A673 (cell line): ENCODE measurements around the gene PUS3. TPM values are rescaled to one million over a fixed set of nuclear protein-coding genes. Genes with fewer than 3 reads are reported as not detected.

Experiments
- BruUV-seq: library from RNA; stranded (reverse); fragments of 400-500 nt; replicated peaks from 2 replicates; lab custom pipeline; 2021; lab: Mats Ljungman, UMichigan
- CTCF ChIA-PET: fragments of 300-600 bp; sonication (Branson Sonifier 250); formaldehyde crosslinking; loops from one replicate; lab custom pipeline; 2022; ENCODE audit warnings: antibody characterized with exemption; lab: Charles Lee
- POLR2A ChIA-PET: fragments of 300-600 bp; sonication (Branson Sonifier 250); formaldehyde crosslinking; loops from one replicate; lab custom pipeline; 2022; ENCODE audit warnings: antibody characterized with exemption; ENCODE audit not compliant: low non-redundant PET; lab: Charles Lee
- DNase-seq: peaks from one replicate; pipeline ENCODE4 v3.0.0-alpha.2; 2015; ENCODE audit warnings: low spot score
- H3K27ac ChIP-seq: fragments of 200-600 bp; sonication (generic); 2 replicates; pipeline ENCODE4 v1.5.1; 2016; ENCODE audit warnings: mixed run types, low read depth, mild to moderate bottlenecking, mixed read lengths, antibody characterized with exemption, low read length; ENCODE audit not compliant: poor library complexity, severe bottlenecking
- H3K27me3 ChIP-seq: fragments of 200-600 bp; sonication (generic); replicated peaks from 2 replicates; pipeline ENCODE4 v1.6.1; 2017; ENCODE audit warnings: mixed run types, low read depth, mild to moderate bottlenecking, mixed read lengths, antibody characterized with exemption, low read length; ENCODE audit not compliant: insufficient read depth, poor library complexity
- H3K36me3 ChIP-seq: fragments of 200-600 bp; sonication (generic); 2 replicates; pipeline ENCODE4 v1.6.1; 2016; ENCODE audit warnings: mixed run types, mild to moderate bottlenecking, mixed read lengths, antibody characterized with exemption, low read length; ENCODE audit not compliant: insufficient read depth, poor library complexity, severe bottlenecking
- H3K4me1 ChIP-seq: fragments of 200-600 bp; sonication (generic); 2 replicates; pipeline ENCODE4 v1.6.1; 2017; ENCODE audit warnings: mixed run types, mild to moderate bottlenecking, mixed read lengths, antibody characterized with exemption, low read length; ENCODE audit not compliant: insufficient read depth, poor library complexity, severe bottlenecking
- H3K4me3 ChIP-seq: fragments of 200-600 bp; sonication (generic); 2 replicates; pipeline ENCODE4 v1.5.1; 2016; ENCODE audit warnings: low read depth, mixed run types, mild to moderate bottlenecking, mixed read lengths, low read length; ENCODE audit not compliant: poor library complexity, severe bottlenecking
- H3K9me3 ChIP-seq: fragments of 200-600 bp; sonication (generic); 2 replicates; pipeline ENCODE4 v1.6.1; 2016; ENCODE audit warnings: mixed run types, low read depth, mild to moderate bottlenecking, mixed read lengths, antibody characterized with exemption, low read length; ENCODE audit not compliant: poor library complexity, severe bottlenecking
- CTCF ChIP-seq: fragments of 300-800, 200-600 bp; sonication (generic); conservative IDR thresholded peaks from 2 replicates; pipeline ENCODE4 v1.5.1; 2017; ENCODE audit warnings: low read depth, mild to moderate bottlenecking, antibody characterized with exemption, low read length, moderate library complexity, mixed read lengths
- EZH2 ChIP-seq: fragments of 200-600 bp; sonication (generic); IDR thresholded peaks from 2 replicates; pipeline ENCODE4 v1.6.1; 2017; ENCODE audit warnings: borderline replicate concordance, low read depth, mild to moderate bottlenecking, mixed read lengths, antibody characterized with exemption, low read length; ENCODE audit not compliant: poor library complexity, severe bottlenecking
- intact Hi-C: fragments of 100-400 bp; cut with micrococcal nuclease; formaldehyde crosslinking; loops from one replicate; pipeline ENCODE4 v1.10.0; 2022; ENCODE audit not compliant: unreplicated experiment
- total RNA-seq: library from RNA; stranded (reverse); gene quantifications from 2 replicates; pipeline ENCODE4 v1.2.3, GENCODE V29; 2021

PUS3 gene
- total RNA-seq, 1 experiment from 2014 or later: 18.7 TPM

- DNase-seq: peak; percentile 87
- Histone ChIP-seq H3K27ac (no peak overlapping the region), H3K36me3 (no peaks in the 10 kb centered on the region), H3K4me3 (no peak overlapping the region), H3K27me3 (no peaks in the 10 kb centered on the region), H3K9me3 (no peaks in the 10 kb centered on the region), H3K4me1 (no peaks in the 10 kb centered on the region)
- intact Hi-C loops: loop anchor here (2.0 to 10.0 kb wide), 4 partner anchors 248 to 900 kb away; no protein-coding TSS in a partner anchor
- TF ChIP-seq EZH2 (no peak), CTCF (peak; percentile 88)
- ChIA-PET POLR2A (interaction anchor here (0.6 kb wide), 1 partner anchor 223 kb away, joined by 3 read pairs; no protein-coding TSS in a partner anchor), CTCF (interaction anchor here (0.7 kb wide), 1 partner anchor 13 kb away, joined by 3 read pairs; the partner anchor contains the start of gene HYLS1)
- BruUV-seq: no TSS peak
Measured at GRCh38 chr11:125874556-125875124, 28.4 kb downstream of the PUS3 start.

GRCh38 chr11:125873881-125874555 lies 29.0 kb downstream of the PUS3 start:
- no peaks in the 10 kb centered on the region for H3K36me3 ChIP-seq
- H3K4me1 ChIP-seq: no peaks in the 10 kb centered on the region
- H3K9me3 ChIP-seq: no peaks in the 10 kb centered on the region
- BruUV-seq: no TSS peak
- DNase-seq: no peak
- CTCF ChIA-PET: no interaction called here
- no peak overlapping the region for H3K27ac ChIP-seq
- no peak for TF ChIP-seq EZH2
- no peaks in the 10 kb centered on the region for H3K27me3 ChIP-seq
- intact Hi-C loops: loop anchor here (2.0 to 10.0 kb wide), 4 partner anchors 247 to 899 kb away; no protein-coding TSS in a partner anchor
- no peak overlapping the region for H3K4me3 ChIP-seq
- POLR2A ChIA-PET: no interaction called here

DNA sequence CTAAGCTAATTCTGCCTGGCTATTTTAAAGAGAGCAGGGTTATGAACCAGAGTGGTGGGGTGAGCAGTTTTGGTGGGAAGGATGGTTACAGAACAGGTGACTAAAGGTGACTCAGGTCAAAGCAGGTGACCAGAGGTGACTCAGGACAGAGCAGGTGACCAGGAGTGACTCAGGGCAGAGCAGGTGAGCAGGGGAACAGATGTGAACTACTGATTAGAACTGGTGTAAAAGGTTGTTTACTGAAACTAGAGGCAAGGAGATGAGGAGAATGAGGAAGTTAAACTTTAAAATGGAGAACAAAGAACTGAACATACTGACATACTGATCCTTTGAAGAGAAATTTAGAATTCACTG lies 30.9 kb downstream of the PUS3 start:
- H3K4me3 ChIP-seq: no peak overlapping the region
- DNase-seq: no peak
- H3K27me3 ChIP-seq: no peaks in the 10 kb centered on the region
- CTCF ChIA-PET: no interaction called here
- H3K36me3 ChIP-seq: no peaks in the 10 kb centered on the region
- TF ChIP-seq EZH2 (no peak), CTCF (no peak)
- POLR2A ChIA-PET: no interaction called here
- no peak overlapping the region for H3K27ac ChIP-seq
- no TSS peak for BruUV-seq
- no peaks in the 10 kb centered on the region for H3K4me1 ChIP-seq
- intact Hi-C loops: loop anchor here (5.0 to 10.0 kb wide), 3 partner anchors 445 to 897 kb away; no protein-coding TSS in a partner anchor
- H3K9me3 ChIP-seq: no peaks in the 10 kb centered on the region
